ENCODE data around the gene CACHD1. TPM values are rescaled to one million over a fixed set of nuclear protein-coding genes. Genes with fewer than 3 reads are reported as not detected.

The CACHD1 gene
- total and polyA plus RNA-seq, 2 donors from 2014 or later: 3.9 to 8.2 TPM

GRCh38 chr1:64631346-64632034 is 161.6 kb downstream of the CACHD1 start:
- no peak for DNase-seq
- Histone ChIP-seq H3K4me3 (ENCODE audit: low read length in 3 of 3) (no peak overlapping the region), H3K36me3 (ENCODE audit: control insufficient read depth in 2 of 3, insufficient read depth in 3 of 3, low read length in 3 of 3) (peaks cover 0 to 8% (median 8%) of the 10 kb centered on the region in 3 donors), H3K9me3 (ENCODE audit: control insufficient read depth in 2 of 3, insufficient read depth in 1 of 3, low read length in 3 of 3) (no peaks in the 10 kb centered on the region), H3K27ac (ENCODE audit: low read depth in 2 of 2, low read length in 2 of 2) (no peak overlapping the region), H3K4me1 (ENCODE audit: control insufficient read depth in 2 of 3, insufficient read depth in 2 of 3, low read depth in 1 of 3, low read length in 3 of 3) (no peaks in the 10 kb centered on the region), H3K27me3 (ENCODE audit: control insufficient read depth, insufficient read depth, low read length) (no peaks in the 10 kb centered on the region), H3K9ac (ENCODE audit: low read length in 3 of 3) (no peak overlapping the region)
- no peak for FAIRE-seq
- intact Hi-C loops (cut with DNase I): no loop called here
- no peak for TF ChIP-seq CTCF (IDR thresholded peaks at IDR 0.05; ENCODE audit: borderline replicate concordance, extremely low read depth, insufficient read depth)

- H3K9ac ChIP-seq (ENCODE audit: low read length in 3 of 3): no peak overlapping the region
- DNase-seq (no peak), FAIRE-seq (no peak)
- no peaks in the 10 kb centered on the region for H3K9me3 ChIP-seq (ENCODE audit: control insufficient read depth in 2 of 3, insufficient read depth in 1 of 3, low read length in 3 of 3)
- peaks cover 0 to 8% (median 8%) of the 10 kb centered on the region in 3 donors for H3K36me3 ChIP-seq (ENCODE audit: control insufficient read depth in 2 of 3, insufficient read depth in 3 of 3, low read length in 3 of 3)
- no peaks in the 10 kb centered on the region for H3K4me1 ChIP-seq (ENCODE audit: control insufficient read depth in 2 of 3, insufficient read depth in 2 of 3, low read depth in 1 of 3, low read length in 3 of 3)
- H3K27ac ChIP-seq (ENCODE audit: low read depth in 2 of 2, low read length in 2 of 2): no peak overlapping the region
- no peak for TF ChIP-seq CTCF (IDR thresholded peaks at IDR 0.05; ENCODE audit: borderline replicate concordance, extremely low read depth, insufficient read depth)
- no peaks in the 10 kb centered on the region for H3K27me3 ChIP-seq (ENCODE audit: control insufficient read depth, insufficient read depth, low read length)
- intact Hi-C loops (cut with DNase I): no loop called here
- no peak overlapping the region for H3K4me3 ChIP-seq (ENCODE audit: low read length in 3 of 3)
Observed at GRCh38 chr1:64632936-64633335, 163.0 kb downstream of the CACHD1 start.

- Histone ChIP-seq H3K9ac (ENCODE audit: low read length in 3 of 3) (no peak overlapping the region), H3K27ac (ENCODE audit: low read depth in 2 of 2, low read length in 2 of 2) (no peak overlapping the region), H3K9me3 (ENCODE audit: control insufficient read depth in 2 of 3, insufficient read depth in 1 of 3, low read length in 3 of 3) (no peaks in the 10 kb centered on the region), H3K27me3 (ENCODE audit: control insufficient read depth, insufficient read depth, low read length) (no peaks in the 10 kb centered on the region), H3K4me3 (ENCODE audit: low read length in 3 of 3) (no peak overlapping the region), H3K4me1 (ENCODE audit: control insufficient read depth in 2 of 3, insufficient read depth in 2 of 3, low read depth in 1 of 3, low read length in 3 of 3) (no peaks in the 10 kb centered on the region), H3K36me3 (ENCODE audit: control insufficient read depth in 2 of 3, insufficient read depth in 3 of 3, low read length in 3 of 3) (peaks cover 14% of the 10 kb centered on the region in 3 donors)
- intact Hi-C loops (cut with DNase I): no loop called here
- no peak for DNase-seq
- no peak for FAIRE-seq
- no peak for TF ChIP-seq CTCF (IDR thresholded peaks at IDR 0.05; ENCODE audit: borderline replicate concordance, extremely low read depth, insufficient read depth)
Observed at GRCh38 chr1:64645735-64646134, 175.8 kb downstream of the CACHD1 start.
